IPS DF 6.9 (cell line): Measurements from ENCODE around the gene TRAPPC2L.
"Not testable (repeated sequence)": the region's sequence is repeated elsewhere in the genome, so short reads cannot be mapped to it uniquely, and the experiment has no call there.

Source experiments
- DNase-seq: peaks from one replicate; pipeline ENCODE4 v3.0.0-alpha.2; 2013; ENCODE audit warnings: low read depth, low spot score
- H3K27ac ChIP-seq: one replicate; pipeline ENCODE4 v1.5.1; 2013; ENCODE audit warnings: low read length, control low read depth
- H3K27me3 ChIP-seq: 2 replicates; pipeline ENCODE4 v1.6.1; 2013; ENCODE audit warnings: mild to moderate bottlenecking, low read length; ENCODE audit not compliant: control insufficient read depth, insufficient read depth
- H3K36me3 ChIP-seq: 2 replicates; pipeline ENCODE4 v1.6.1; 2013; ENCODE audit warnings: low read length; ENCODE audit not compliant: control insufficient read depth, insufficient read depth
- H3K4me1 ChIP-seq: 2 replicates; pipeline ENCODE4 v1.6.1; 2013; ENCODE audit warnings: low read length; ENCODE audit not compliant: control insufficient read depth, insufficient read depth
- H3K4me3 ChIP-seq: 2 replicates; pipeline ENCODE4 v1.5.1; 2013; ENCODE audit warnings: mild to moderate bottlenecking, low read length
- H3K9me3 ChIP-seq: 2 replicates; pipeline ENCODE4 v1.6.1; 2013; ENCODE audit warnings: low read length, inconsistent platforms; ENCODE audit not compliant: control insufficient read depth, insufficient read depth
- WGBS: extraction: QIAGEN DNeasy Blood & Tissue Kit; methylation state at CpG from one replicate; pipeline ENCODE4 v1.1.7; 2013; ENCODE audit warnings: mixed read lengths, missing lambda C conversion rate; ENCODE audit not compliant: insufficient read length, insufficient coverage; 5-methylcytosine and 5-hydroxymethylcytosine counted together

TRAPPC2L gene

DNA sequence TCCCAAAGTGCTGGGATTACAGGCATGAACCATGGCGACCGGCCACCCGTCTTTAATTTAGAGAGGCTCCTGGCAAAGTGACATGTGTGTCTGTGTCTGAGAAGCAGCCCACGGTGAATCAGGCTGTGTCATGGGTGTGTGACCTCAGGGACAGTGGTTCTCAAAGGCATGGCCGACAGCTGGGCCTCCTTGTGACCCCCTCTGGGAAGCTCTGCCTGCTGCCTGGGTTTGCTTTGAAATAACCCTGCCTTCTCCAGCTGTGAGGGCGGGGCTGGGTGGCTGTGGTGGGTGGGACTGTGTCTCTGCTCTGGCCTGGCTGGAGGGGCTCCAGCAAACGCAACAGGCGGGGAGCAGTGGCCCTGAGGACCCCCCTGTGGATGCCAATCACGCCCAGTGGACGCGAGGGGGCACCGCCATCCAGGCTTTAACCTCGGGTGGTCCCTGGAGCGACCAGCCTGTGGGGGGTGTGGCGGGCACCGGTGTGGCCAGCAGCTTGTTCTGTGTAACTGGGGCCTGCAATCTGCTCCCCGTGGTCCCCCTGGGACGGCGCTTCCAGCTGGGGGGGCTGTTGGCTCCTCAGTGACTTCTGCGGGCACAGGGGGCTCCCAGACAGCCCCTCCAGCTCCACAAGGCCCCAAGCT lies 36.4 kb upstream of the TRAPPC2L start:
- no peaks in the 10 kb centered on the region for H3K9me3 ChIP-seq
- H3K27ac ChIP-seq: no peak overlapping the region
- no CpG with 5 or more reads among the region's 20 CpGs for WGBS
- no peaks in the 10 kb centered on the region; the same call in 1 of the 2 replicates for H3K36me3 ChIP-seq
- no peaks in the 10 kb centered on the region for H3K4me1 ChIP-seq
- DNase-seq: no peak
- no peaks in the 10 kb centered on the region for H3K27me3 ChIP-seq
- H3K4me3 ChIP-seq: no peak overlapping the region

- H3K27ac ChIP-seq: no peak overlapping the region
- no CpG with 5 or more reads among the region's 22 CpGs for WGBS
- no peak for DNase-seq
- H3K36me3 ChIP-seq: no peaks in the 10 kb centered on the region; the same call in 1 of the 2 replicates
- H3K4me3 ChIP-seq: no peak overlapping the region
- H3K27me3 ChIP-seq: no peaks in the 10 kb centered on the region
- H3K4me1 ChIP-seq: no peaks in the 10 kb centered on the region
- H3K9me3 ChIP-seq: no peaks in the 10 kb centered on the region
Measured at GRCh38 chr16:88821168-88821850, 35.6 kb upstream of the TRAPPC2L start.

GRCh38 chr16:88822281-88823040 lies 34.5 kb upstream of the TRAPPC2L start:
- H3K27me3 ChIP-seq: no peaks in the 10 kb centered on the region
- H3K4me3 ChIP-seq: no peak overlapping the region
- H3K9me3 ChIP-seq: no peaks in the 10 kb centered on the region
- no CpG with 5 or more reads among the region's 24 CpGs for WGBS
- H3K4me1 ChIP-seq: no peaks in the 10 kb centered on the region
- no peak overlapping the region for H3K27ac ChIP-seq
- no peaks in the 10 kb centered on the region; the same call in 1 of the 2 replicates for H3K36me3 ChIP-seq
- DNase-seq: no peak

DNA sequence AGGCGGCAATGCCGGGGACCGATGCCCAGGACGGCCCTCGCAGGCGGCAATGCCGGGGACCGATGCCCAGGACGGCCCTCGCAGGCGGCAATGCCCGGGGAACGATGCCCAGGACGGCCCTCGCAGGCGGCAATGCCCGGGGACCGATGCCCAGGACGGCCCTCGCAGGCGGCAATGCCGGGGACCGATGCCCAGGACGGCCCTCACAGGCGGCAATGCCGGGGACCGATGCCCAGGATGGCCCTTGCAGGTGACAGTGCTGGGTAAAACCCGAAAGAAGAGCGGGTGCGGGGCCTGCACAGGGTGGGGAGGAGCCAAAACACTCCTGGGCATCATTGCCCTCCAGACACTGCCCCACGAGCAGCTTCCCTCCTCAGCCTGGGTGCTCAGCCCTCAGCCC lies 33.3 kb upstream of the TRAPPC2L start:
- H3K9me3 ChIP-seq, H3K4me3 ChIP-seq, DNase-seq, H3K36me3 ChIP-seq, H3K27ac ChIP-seq, H3K27me3 ChIP-seq, H3K4me1 ChIP-seq: not testable (repeated sequence)
- no CpG with 5 or more reads among the region's 31 CpGs for WGBS

DNA sequence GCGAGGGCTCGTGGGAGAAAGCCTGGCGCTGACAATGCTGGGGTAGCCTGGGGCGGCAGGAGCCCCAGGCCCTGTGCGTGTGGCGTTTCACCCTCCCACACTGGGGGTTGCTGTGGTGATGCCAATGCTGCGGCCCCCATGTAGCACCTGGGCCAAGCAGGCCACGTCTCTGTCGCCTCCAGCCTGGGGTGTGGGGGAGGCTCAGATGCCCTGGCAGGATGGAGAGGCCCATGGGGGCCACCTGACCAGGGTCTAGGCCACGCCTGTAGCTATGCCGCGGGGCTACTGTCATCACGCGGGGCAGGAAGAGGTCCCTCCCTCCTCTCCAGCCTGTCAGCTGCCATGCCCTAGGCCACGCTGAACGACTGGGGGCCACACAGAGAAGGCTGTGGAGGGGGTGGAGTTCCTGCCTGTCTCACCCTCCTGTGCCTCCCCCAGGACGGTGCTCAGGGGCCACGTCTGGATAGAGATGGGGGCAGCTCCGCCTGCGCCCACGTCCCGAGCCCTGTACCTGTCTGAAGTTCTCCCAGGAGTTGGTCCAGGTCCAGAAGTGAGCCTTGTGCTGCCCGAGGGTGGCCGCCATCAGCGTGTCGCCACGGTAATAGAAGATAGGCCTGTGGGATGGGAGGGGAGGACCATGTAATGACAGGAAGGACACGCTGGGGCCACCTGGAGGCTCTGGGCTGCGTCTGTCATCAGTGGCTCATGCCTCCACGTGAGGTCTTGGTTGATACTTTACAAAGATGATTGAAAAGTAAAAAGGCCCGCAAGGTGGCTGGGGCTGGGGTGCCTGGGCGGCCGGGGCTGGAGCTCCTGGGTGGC lies 32.5 kb upstream of the TRAPPC2L start:
- no CpG with 5 or more reads among the region's 33 CpGs for WGBS

DNA sequence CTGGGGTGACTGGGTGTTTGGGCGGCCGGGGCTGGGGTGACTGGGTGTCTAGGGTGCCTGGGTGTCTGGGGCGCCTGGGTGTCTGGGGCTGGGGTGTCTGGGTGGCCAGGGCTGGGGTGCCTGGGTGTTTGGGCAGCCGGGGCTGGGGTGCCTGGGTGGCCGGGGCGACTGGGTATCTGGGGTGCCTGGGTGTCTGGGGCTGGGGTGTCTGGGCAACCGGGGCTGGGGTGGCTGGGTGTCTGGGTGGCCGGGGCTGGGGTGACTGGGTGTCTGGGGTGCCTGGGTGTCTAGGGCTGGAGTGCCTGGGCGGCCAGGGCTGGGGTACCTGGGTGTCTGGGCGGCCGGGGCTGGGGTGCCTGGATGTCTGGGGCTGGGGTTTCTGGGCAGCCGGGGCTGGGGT lies 31.8 kb upstream of the TRAPPC2L start:
- no peak overlapping the region for H3K4me3 ChIP-seq
- no peak for DNase-seq
- H3K27me3 ChIP-seq: no peaks in the 10 kb centered on the region
- H3K9me3 ChIP-seq: no peaks in the 10 kb centered on the region
- H3K27ac ChIP-seq: no peak overlapping the region
- no CpG with 5 or more reads among the region's 12 CpGs for WGBS
- no peaks in the 10 kb centered on the region; the same call in 1 of the 2 replicates for H3K36me3 ChIP-seq
- no peaks in the 10 kb centered on the region for H3K4me1 ChIP-seq

More for the DNA sequence above, 32.5 kb upstream of the TRAPPC2L start:
- Histone ChIP-seq H3K27me3 (no peaks in the 10 kb centered on the region), H3K4me1 (no peaks in the 10 kb centered on the region), H3K36me3 (no peaks in the 10 kb centered on the region; the same call in 1 of the 2 replicates), H3K27ac (no peak overlapping the region), H3K9me3 (no peaks in the 10 kb centered on the region), H3K4me3 (no peak overlapping the region)
- DNase-seq: no peak

DNA sequence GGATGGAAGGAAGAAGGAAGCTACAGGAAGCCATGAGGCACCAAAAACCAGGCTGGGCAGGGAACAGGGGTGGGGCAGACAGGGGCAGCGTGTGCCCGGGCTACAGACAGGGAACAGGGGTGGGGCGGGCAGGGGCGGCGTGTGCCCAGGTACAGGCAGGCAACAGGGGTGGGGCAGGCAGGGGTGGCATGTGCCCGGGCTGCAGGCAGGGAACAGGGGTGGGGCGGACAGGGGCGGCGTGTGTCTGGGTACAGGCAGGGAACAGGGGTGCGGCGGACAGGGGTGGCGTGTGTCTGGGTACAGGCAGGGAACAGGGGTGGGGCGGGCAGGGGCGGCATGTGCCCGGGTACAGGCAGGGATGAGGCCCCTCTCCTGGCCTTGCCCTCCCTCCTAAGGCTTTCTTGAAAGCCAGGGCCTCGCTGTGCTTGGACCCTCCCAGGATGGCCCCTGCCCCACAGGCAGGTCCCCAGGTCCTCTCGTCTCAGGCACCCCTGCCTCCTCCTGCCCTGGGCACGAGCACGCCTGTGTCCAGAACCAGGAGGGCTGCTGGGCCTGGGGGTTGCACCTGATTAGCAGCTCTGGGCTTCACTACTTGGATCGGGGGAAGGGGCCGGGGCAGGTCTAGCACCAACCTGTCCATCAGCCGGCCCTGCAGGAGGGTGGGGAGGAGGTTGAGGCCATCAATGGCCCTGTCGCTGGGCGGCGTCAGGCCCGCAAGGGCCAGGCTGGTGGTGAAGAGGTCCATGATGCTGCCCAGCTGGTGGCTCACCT lies 30.7 kb upstream of the TRAPPC2L start:
- H3K36me3 ChIP-seq: no peaks in the 10 kb centered on the region; the same call in 1 of the 2 replicates
- DNase-seq: no peak
- no peak overlapping the region for H3K27ac ChIP-seq
- H3K27me3 ChIP-seq: no peaks in the 10 kb centered on the region
- H3K4me3 ChIP-seq: no peak overlapping the region
- H3K4me1 ChIP-seq: no peaks in the 10 kb centered on the region
- H3K9me3 ChIP-seq: no peaks in the 10 kb centered on the region
- WGBS: no CpG with 5 or more reads among the region's 26 CpGs

DNA sequence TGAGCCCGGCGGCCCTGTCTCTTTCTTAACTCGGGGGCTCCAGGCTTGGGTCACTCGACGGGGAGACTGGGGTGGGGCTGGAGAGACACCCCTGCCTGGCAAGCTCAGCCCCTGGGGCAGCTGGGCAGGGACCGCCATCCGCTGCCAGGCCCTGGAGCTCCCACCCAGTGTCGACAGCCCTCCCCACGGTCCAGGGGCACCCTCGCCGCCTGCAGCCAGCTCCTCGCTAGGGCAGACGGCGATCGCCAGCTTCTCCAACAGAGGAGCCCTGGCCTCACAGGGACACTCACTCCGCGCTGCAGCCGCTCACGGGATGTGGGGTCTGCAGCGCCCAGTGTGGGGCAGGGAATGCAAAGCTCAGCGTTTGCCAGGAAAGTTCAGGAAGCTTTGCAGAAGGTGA lies 29.2 kb upstream of the TRAPPC2L start:
- whole genome bisulfite sequencing: no CpG with 5 or more reads among the region's 21 CpGs

DNA sequence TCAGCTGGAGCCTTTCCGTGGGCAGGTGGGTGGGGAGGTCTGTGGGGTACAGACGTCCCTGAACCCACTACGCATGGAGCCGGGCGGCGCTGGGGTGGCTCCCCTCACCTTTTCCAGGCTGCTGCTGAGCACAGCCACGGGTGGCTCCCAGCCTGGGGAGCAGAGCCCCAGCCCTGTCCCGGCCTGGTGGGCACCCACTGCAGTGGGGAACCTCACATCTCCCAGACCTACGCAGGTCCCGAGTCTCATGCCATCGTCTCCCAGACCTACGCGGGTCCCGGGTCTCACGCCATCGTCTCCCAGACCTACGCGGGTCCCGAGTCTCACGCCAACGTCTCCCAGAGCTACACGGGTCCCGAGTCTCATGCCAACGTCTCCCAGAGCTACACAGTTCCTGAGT lies 28.2 kb upstream of the TRAPPC2L start:
- H3K4me1 ChIP-seq: no peaks in the 10 kb centered on the region
- no peaks in the 10 kb centered on the region for H3K9me3 ChIP-seq
- H3K36me3 ChIP-seq: no peaks in the 10 kb centered on the region; the same call in 1 of the 2 replicates
- no peak for DNase-seq
- no peak overlapping the region for H3K27ac ChIP-seq
- H3K4me3 ChIP-seq: no peak overlapping the region
- WGBS: no CpG with 5 or more reads among the region's 24 CpGs
- H3K27me3 ChIP-seq: no peaks in the 10 kb centered on the region

More for the DNA sequence above, 29.2 kb upstream of the TRAPPC2L start:
- Histone ChIP-seq H3K4me3 (no peak overlapping the region), H3K27me3 (no peaks in the 10 kb centered on the region), H3K27ac (no peak overlapping the region), H3K9me3 (no peaks in the 10 kb centered on the region), H3K4me1 (no peaks in the 10 kb centered on the region), H3K36me3 (no peaks in the 10 kb centered on the region; the same call in 1 of the 2 replicates)
- no peak for DNase-seq
